Mesothelial cell of epicardium (in vitro differentiated cells): Measurements from ENCODE around the gene PWP1. TPM values are rescaled to one million over a fixed set of nuclear protein-coding genes. Genes with fewer than 3 reads are reported as not detected.

Experiments
- DNase-seq, 2 experiments: peaks; one replicate each; pipeline ENCODE4 v3.0.0; 2021; ENCODE audit warnings: low spot score in 2 of 2; ENCODE audit not compliant: unreplicated experiment in 2 of 2
- H3K27ac Mint-ChIP-seq: 2 replicates; pipeline ENCODE4 v1.8.0; 2021; ENCODE audit warnings: mixed read lengths
- H3K27me3 Mint-ChIP-seq: 2 replicates; pipeline ENCODE4 v1.8.0; 2021; ENCODE audit warnings: low read depth, mixed read lengths
- H3K36me3 Mint-ChIP-seq: 2 replicates; pipeline ENCODE4 v1.8.0; 2021; ENCODE audit warnings: mixed read lengths
- H3K4me1 Mint-ChIP-seq: 2 replicates; pipeline ENCODE4 v1.8.0; 2021; ENCODE audit warnings: mixed read lengths
- H3K4me3 Mint-ChIP-seq: 2 replicates; pipeline ENCODE4 v1.8.0; 2021; ENCODE audit warnings: mild to moderate bottlenecking, moderate library complexity, mixed read lengths
- H3K9me3 Mint-ChIP-seq: 2 replicates; pipeline ENCODE4 v1.8.0; 2021; ENCODE audit warnings: mixed read lengths
- CTCF ChIP-seq: fragments of 200-600 bp; sonication (generic); IDR thresholded peaks from one replicate; pipeline ENCODE4 v1.5.0; 2021; ENCODE audit warnings: antibody characterized with exemption; ENCODE audit not compliant: unreplicated experiment
- total RNA-seq: library from RNA; stranded (reverse); gene quantifications from 3 replicates; pipeline ENCODE4 v1.2.1, GENCODE V29; 2021

Gene PWP1
- total RNA-seq, 1 donor from 2014 or later = 29.8 TPM

DNA sequence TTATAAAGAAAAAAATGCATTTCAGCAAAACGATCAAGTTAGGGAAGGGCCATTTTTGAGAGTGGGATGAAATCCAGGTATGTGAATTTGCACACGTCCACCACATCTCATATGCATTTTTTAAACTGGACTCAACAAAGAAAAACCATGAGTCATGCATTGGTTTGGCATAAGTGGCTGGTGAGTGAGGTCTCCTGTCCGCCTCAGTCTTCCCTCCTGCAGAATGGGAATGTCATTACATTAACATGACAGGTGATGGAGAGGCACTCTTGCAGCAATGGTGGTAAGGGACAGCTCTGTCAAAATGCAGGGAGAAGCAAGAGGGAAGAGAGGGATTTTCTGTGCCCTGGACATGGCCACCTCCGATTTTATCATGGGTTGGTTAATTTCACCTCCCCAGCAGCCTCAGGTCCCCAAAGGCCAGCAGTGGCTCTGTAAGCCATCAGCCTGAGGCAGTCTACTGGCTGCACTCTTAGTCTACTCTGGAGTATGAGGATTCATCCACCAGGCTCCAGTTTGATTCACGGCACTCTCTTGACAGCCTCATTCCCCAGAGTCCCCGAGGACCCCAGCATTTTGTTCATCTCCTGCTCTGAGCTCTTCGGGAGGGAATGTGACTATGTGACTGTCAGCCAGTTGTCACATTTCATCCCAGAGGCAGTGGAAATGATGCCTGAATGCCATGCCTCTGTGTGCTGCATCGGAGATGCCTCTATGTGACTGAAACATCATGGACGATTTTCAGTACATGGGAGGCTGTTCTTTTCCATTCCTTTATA lies 17.1 kb upstream of the PWP1 start:
- no peaks in the 10 kb centered on the region for H3K4me1 Mint-ChIP-seq
- H3K27ac Mint-ChIP-seq = no peak overlapping the region

GRCh38 chr12:107669946-107670345 lies 15.7 kb upstream of the PWP1 start:
- Mint-ChIP-seq H3K4me3 (no peak overlapping the region), H3K9me3 (no peaks in the 10 kb centered on the region), H3K4me1 (no peaks in the 10 kb centered on the region), H3K27ac (no peak overlapping the region), H3K36me3 (no peaks in the 10 kb centered on the region), H3K27me3 (peaks cover 60% of the 10 kb centered on the region)
- TF ChIP-seq CTCF = no peak
- no peak for DNase-seq

More for the DNA sequence above, 17.1 kb upstream of the PWP1 start:
- no peak for DNase-seq
- Mint-ChIP-seq H3K36me3 (no peaks in the 10 kb centered on the region), H3K9me3 (no peaks in the 10 kb centered on the region), H3K27me3 (peaks cover 65% of the 10 kb centered on the region), H3K4me3 (no peak overlapping the region)
- TF ChIP-seq CTCF = no peak

DNA sequence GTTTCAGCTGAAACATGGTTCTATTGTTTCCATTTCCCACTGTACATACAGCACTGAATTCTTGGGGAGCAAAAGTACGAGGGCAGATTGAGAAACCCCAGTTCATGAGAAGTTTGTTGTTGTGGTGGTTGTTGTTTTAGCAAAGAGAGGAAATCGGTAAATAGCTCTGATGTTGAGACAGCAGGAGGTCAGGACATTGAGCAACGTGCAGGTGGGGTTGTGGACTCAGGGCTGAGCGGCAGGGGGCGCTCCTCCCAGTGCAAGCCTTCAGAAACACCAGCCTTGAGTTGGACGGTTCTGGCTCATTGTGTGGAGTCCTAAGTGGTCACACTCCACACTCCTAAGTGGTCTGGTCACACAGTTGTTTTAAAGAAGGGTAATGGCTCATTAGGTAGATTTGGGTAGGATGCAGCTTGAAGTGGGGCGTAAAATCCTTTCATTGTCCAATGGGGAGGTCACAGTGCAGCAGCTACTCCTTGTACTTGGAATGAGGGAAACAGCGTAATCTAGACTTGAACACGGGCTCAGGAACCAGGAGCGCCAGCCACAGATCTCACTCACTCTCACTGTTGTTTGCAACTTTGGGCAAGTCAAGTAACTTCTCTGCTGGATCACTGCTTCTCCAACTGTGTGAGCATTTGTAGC lies 14.5 kb upstream of the PWP1 start:
- Mint-ChIP-seq H3K9me3 (no peaks in the 10 kb centered on the region), H3K4me1 (no peaks in the 10 kb centered on the region), H3K36me3 (no peaks in the 10 kb centered on the region), H3K4me3 (no peak overlapping the region), H3K27me3 (peaks cover 56% of the 10 kb centered on the region), H3K27ac (no peak overlapping the region)
- DNase-seq = no peak
- no peak for TF ChIP-seq CTCF

- Mint-ChIP-seq H3K4me3 (no peak overlapping the region), H3K36me3 (no peaks in the 10 kb centered on the region), H3K9me3 (no peaks in the 10 kb centered on the region), H3K27ac (no peak overlapping the region), H3K27me3 (peaks cover 46% of the 10 kb centered on the region), H3K4me1 (no peaks in the 10 kb centered on the region)
- no peak for DNase-seq
- TF ChIP-seq CTCF = no peak
These were observed 7.9 kb upstream of the PWP1 start for GRCh38 chr12:107677671-107678070.

GRCh38 chr12:107679336-107679735 lies 6.3 kb upstream of the PWP1 start:
- H3K27ac Mint-ChIP-seq = no peak overlapping the region
- TF ChIP-seq CTCF = no peak
- no peaks in the 10 kb centered on the region for H3K4me1 Mint-ChIP-seq
- peaks cover 39% of the 10 kb centered on the region for H3K27me3 Mint-ChIP-seq
- H3K4me3 Mint-ChIP-seq = no peak overlapping the region
- DNase-seq = no peak
- H3K9me3 Mint-ChIP-seq = no peaks in the 10 kb centered on the region
- no peaks in the 10 kb centered on the region for H3K36me3 Mint-ChIP-seq
